ENCODE measurements around the gene TMEM263.

DNA sequence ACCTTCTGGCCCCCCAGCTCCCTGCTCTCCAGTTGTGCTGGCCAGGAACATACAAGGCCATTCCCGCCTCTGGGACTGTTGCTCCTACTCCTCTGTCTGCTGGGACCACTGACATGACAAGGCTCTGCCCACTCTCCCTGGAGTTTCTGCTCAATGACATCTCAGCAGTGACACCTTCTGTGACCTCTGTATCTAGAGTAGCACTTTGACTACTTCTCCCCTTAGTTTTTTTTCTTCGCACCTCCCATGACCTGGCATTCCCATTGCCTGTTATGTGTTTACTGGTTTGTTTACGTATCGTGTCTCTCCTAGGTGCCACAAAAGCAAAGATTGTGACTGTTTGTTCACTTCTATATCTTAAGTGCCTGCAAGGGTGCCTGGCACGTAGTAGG, 40.1 kb upstream of the TMEM263 start:
- TF ChIP-seq, protein P1, sequence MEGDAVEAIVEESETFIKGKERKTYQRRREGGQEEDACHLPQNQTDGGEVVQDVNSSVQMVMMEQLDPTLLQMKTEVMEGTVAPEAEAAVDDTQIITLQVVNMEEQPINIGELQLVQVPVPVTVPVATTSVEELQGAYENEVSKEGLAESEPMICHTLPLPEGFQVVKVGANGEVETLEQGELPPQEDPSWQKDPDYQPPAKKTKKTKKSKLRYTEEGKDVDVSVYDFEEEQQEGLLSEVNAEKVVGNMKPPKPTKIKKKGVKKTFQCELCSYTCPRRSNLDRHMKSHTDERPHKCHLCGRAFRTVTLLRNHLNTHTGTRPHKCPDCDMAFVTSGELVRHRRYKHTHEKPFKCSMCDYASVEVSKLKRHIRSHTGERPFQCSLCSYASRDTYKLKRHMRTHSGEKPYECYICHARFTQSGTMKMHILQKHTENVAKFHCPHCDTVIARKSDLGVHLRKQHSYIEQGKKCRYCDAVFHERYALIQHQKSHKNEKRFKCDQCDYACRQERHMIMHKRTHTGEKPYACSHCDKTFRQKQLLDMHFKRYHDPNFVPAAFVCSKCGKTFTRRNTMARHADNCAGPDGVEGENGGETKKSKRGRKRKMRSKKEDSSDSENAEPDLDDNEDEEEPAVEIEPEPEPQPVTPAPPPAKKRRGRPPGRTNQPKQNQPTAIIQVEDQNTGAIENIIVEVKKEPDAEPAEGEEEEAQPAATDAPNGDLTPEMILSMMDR (IDR thresholded peaks at IDR 0.05), result no peak
- TF ChIP-seq, protein P2, sequence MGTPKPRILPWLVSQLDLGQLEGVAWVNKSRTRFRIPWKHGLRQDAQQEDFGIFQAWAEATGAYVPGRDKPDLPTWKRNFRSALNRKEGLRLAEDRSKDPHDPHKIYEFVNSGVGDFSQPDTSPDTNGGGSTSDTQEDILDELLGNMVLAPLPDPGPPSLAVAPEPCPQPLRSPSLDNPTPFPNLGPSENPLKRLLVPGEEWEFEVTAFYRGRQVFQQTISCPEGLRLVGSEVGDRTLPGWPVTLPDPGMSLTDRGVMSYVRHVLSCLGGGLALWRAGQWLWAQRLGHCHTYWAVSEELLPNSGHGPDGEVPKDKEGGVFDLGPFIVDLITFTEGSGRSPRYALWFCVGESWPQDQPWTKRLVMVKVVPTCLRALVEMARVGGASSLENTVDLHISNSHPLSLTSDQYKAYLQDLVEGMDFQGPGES (IDR thresholded peaks at IDR 0.05; ENCODE audit: low read depth, low read length), result no peak
- TF ChIP-seq, protein P3, sequence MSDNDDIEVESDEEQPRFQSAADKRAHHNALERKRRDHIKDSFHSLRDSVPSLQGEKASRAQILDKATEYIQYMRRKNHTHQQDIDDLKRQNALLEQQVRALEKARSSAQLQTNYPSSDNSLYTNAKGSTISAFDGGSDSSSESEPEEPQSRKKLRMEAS (IDR thresholded peaks at IDR 0.05; ENCODE audit: low read depth), result no peak
- TF ChIP-seq POLR2AphosphoS5 (IDR thresholded peaks at IDR 0.05; ENCODE audit: low read depth, low read length), result no peak
